ENCODE measurements around the gene MDK. TPM values are rescaled to one million over a fixed set of nuclear protein-coding genes. Genes with fewer than 3 reads are reported as not detected.

Gene MDK
- total RNA-seq, 1 donor from 2014 or later: 600 TPM

DNA sequence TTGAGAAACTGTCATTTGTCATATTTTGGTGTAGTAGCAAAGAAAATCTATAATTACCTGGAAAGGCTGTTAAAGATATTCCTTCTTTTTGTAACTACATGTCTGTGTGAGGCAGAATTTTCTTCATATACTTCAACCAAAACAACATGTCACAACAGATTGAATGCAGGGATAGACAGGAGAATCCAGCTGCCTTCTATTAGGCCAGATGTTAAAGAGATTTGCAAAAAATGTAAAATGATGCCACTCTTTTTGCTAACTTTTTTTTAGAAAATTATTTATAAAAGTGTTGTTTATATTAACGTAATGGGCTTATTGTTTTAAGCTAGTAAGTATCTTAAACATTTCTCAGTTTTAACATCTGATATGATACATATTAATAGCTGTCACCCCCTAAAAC is 21.5 kb upstream of the MDK start:
- DNase-seq (ENCODE audit: low spot score): no peak
- peaks cover 63% of the 10 kb centered on the region for H3K79me2 ChIP-seq (ENCODE audit: low read depth)
- H2AFZ ChIP-seq (replicated peaks): no peak overlapping the region
- peaks cover 14% of the 10 kb centered on the region for H3F3A ChIP-seq (ENCODE audit: low read depth)
- H4K20me1 ChIP-seq (ENCODE audit: low read depth): peaks cover 52% of the 10 kb centered on the region
- no peaks in the 10 kb centered on the region for H3K9me3 ChIP-seq (ENCODE audit: low read depth)
- no peak overlapping the region for H3K4me2 ChIP-seq
- Mint-ChIP-seq H3K4me3 (no peak overlapping the region), H3K4me1 (peaks cover 40% of the 10 kb centered on the region), H3K27me3 (ENCODE audit: insufficient read depth, low read depth) (peaks cover 11% of the 10 kb centered on the region), H3K9me3 (no peaks in the 10 kb centered on the region), H3K27ac (no peak overlapping the region), H3K36me3 (no peaks in the 10 kb centered on the region)
- no peaks in the 10 kb centered on the region for H3K27me3 ChIP-seq
- H3K4me3 ChIP-seq: no peak overlapping the region
- H3K9ac ChIP-seq: no peak overlapping the region
- H3K36me3 ChIP-seq: no peaks in the 10 kb centered on the region
- peaks cover 40% of the 10 kb centered on the region for H3K4me1 ChIP-seq
- H3K27ac ChIP-seq: no peak overlapping the region
- TF ChIP-seq EZH2phosphoT487 (IDR thresholded peaks at IDR 0.05): no peak
- TF ChIP-seq, protein P1, sequence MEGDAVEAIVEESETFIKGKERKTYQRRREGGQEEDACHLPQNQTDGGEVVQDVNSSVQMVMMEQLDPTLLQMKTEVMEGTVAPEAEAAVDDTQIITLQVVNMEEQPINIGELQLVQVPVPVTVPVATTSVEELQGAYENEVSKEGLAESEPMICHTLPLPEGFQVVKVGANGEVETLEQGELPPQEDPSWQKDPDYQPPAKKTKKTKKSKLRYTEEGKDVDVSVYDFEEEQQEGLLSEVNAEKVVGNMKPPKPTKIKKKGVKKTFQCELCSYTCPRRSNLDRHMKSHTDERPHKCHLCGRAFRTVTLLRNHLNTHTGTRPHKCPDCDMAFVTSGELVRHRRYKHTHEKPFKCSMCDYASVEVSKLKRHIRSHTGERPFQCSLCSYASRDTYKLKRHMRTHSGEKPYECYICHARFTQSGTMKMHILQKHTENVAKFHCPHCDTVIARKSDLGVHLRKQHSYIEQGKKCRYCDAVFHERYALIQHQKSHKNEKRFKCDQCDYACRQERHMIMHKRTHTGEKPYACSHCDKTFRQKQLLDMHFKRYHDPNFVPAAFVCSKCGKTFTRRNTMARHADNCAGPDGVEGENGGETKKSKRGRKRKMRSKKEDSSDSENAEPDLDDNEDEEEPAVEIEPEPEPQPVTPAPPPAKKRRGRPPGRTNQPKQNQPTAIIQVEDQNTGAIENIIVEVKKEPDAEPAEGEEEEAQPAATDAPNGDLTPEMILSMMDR (IDR thresholded peaks at IDR 0.05): no peak
- TF ChIP-seq EZH2 (IDR thresholded peaks at IDR 0.05): no peak

GRCh38 chr11:46360878-46361277 is 20.6 kb upstream of the MDK start:
- Histone ChIP-seq H3K36me3 (no peaks in the 10 kb centered on the region), H3K9ac (peak overlapping the region; percentile 37), H3K4me2 (no peak overlapping the region), H3F3A (ENCODE audit: low read depth) (peaks cover 8% of the 10 kb centered on the region), H3K9me3 (ENCODE audit: low read depth) (no peaks in the 10 kb centered on the region), H3K4me1 (peaks cover 47% of the 10 kb centered on the region), H2AFZ (replicated peaks) (no peak overlapping the region), H3K79me2 (ENCODE audit: low read depth) (peaks cover 56% of the 10 kb centered on the region), H3K27ac (no peak overlapping the region), H3K4me3 (no peak overlapping the region), H4K20me1 (ENCODE audit: low read depth) (peaks cover 61% of the 10 kb centered on the region), H3K27me3 (no peaks in the 10 kb centered on the region)
- Mint-ChIP-seq H3K36me3 (no peaks in the 10 kb centered on the region), H3K4me1 (peaks cover 48% of the 10 kb centered on the region), H3K27ac (peak overlapping the region; percentile 51), H3K4me3 (no peak overlapping the region), H3K27me3 (ENCODE audit: insufficient read depth, low read depth) (peaks cover 10% of the 10 kb centered on the region), H3K9me3 (no peaks in the 10 kb centered on the region)
- no peak for DNase-seq (ENCODE audit: low spot score)
- TF ChIP-seq EZH2phosphoT487 (IDR thresholded peaks at IDR 0.05): no peak
- TF ChIP-seq, protein P1 (IDR thresholded peaks at IDR 0.05): no peak

DNA sequence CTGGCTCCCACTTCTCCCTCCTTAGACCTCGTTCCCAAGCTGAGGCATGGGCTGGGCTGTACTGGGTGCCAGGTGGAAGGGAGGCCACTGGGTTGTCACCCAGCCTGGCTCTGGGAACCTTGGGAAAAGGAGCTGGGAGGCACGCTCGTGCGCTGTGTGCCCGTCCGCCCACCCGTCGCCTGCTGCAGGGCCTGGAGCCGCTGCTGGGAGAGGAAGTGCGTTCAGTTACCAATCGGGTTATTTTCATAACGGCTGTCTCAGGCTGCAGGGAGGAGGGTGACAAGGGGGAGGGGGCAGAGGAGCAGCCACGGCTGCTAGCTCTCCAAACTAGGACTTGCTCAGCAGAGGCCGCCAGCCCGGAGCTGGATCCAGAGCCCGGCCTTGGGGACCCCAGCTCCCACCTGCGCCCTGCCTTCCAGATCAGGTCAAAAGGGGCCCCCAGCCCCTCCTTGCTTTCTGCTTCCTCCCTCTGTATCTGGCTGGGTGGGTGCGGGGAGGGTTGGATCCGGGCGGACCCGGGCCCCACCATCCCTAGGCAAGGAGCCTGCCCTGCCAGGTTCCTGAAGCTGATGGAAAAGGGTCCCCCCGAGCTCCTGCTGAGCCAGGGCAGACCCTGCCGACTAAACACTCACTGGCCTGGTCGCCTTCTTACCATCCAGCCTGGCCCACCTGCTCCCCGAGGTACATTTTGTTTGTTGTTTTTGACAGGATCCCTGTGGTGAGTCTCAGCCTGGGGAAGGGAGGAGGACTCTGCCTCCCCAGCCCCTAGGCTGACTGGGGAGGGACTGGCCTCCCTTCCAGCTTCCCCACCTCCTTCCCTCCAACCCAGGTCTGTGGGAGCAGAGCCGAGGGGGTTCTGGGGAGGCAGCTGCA is 19.9 kb upstream of the MDK start:
- peaks cover 60% of the 10 kb centered on the region for H4K20me1 ChIP-seq (ENCODE audit: low read depth)
- H3K27me3 ChIP-seq: no peaks in the 10 kb centered on the region
- H3K4me3 Mint-ChIP-seq: peak overlapping the region; percentile 52
- no peak overlapping the region for H2AFZ ChIP-seq (replicated peaks)
- H3K27ac Mint-ChIP-seq: peak overlapping the region; percentile 94
- no peak for DNase-seq (ENCODE audit: low spot score)
- H3K79me2 ChIP-seq (ENCODE audit: low read depth): peaks cover 54% of the 10 kb centered on the region
- H3K9me3 Mint-ChIP-seq: no peaks in the 10 kb centered on the region
- TF ChIP-seq EZH2 (IDR thresholded peaks at IDR 0.05): no peak
- TF ChIP-seq, protein P1 (IDR thresholded peaks at IDR 0.05): no peak
- TF ChIP-seq EZH2phosphoT487 (IDR thresholded peaks at IDR 0.05): no peak
- peak overlapping the region; percentile 22 for H3K4me2 ChIP-seq
- no peak overlapping the region for H3K4me3 ChIP-seq
- no peaks in the 10 kb centered on the region for H3K9me3 ChIP-seq (ENCODE audit: low read depth)
- no peaks in the 10 kb centered on the region for H3K36me3 ChIP-seq
- H3F3A ChIP-seq (ENCODE audit: low read depth): peaks cover 3% of the 10 kb centered on the region
- peaks cover 43% of the 10 kb centered on the region for H3K4me1 Mint-ChIP-seq
- H3K27ac ChIP-seq: peak overlapping the region; percentile 67
- peaks cover 44% of the 10 kb centered on the region for H3K4me1 ChIP-seq
- H3K36me3 Mint-ChIP-seq: no peaks in the 10 kb centered on the region
- H3K9ac ChIP-seq: peak overlapping the region; percentile 37
- H3K27me3 Mint-ChIP-seq (ENCODE audit: insufficient read depth, low read depth): peaks cover 5% of the 10 kb centered on the region
